GM12865 (cell line): Measurements from ENCODE around the gene NSD1.

Experiments
- DNase-seq: peaks from one replicate; pipeline ENCODE4 v3.0.0; 2010; ENCODE audit warnings: low read depth
- H3K4me3 ChIP-seq: 2 replicates; pipeline ENCODE4 v1.5.1; 2011; ENCODE audit warnings: mild to moderate bottlenecking, low read depth, low read length, control low read depth
- TF ChIP-seq, protein P1 (sequence below): IDR thresholded peaks from 2 replicates; pipeline ENCODE4 v1.5.1; 2011; ENCODE audit warnings: low read length, control low read depth, low read depth, inconsistent platforms; ENCODE audit not compliant: insufficient read depth; ENCODE audit errors: missing control alignments

NSD1 gene

DNA sequence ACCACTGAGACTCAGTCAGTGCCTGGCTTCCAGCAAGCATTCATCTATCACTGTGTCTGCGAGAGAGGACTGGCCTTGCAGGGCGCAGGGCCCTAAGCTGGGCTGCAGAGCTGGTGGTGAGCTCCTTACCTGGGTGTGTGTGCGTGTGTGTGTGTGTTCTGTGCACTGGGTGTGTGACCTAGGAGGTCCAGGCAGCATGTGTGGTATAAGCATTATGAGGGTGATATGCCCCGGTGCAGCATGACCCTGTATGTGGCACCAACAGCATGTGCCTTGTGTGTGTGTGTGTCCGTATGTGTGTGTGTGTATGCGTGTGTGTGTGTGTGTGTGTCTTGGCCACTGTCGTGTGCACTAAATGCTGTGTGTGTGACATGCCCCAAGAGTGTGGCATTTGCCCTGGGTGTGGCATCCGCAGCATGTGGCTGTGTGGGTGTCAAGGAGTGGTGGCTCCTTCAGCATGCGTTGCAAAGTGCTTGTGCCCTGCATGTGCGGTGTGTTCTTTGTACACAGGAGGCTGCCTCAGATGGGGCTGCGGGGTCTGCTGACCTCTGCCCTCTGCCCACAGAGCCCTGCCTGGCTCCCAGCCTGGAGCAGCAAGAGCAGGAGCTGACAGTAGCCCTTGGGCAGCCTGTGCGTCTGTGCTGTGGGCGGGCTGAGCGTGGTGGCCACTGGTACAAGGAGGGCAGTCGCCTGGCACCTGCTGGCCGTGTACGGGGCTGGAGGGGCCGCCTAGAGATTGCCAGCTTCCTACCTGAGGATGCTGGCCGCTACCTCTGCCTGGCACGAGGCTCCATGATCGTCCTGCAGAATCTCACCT, 43.5 kb upstream of the NSD1 start:
- TF ChIP-seq, protein P1, sequence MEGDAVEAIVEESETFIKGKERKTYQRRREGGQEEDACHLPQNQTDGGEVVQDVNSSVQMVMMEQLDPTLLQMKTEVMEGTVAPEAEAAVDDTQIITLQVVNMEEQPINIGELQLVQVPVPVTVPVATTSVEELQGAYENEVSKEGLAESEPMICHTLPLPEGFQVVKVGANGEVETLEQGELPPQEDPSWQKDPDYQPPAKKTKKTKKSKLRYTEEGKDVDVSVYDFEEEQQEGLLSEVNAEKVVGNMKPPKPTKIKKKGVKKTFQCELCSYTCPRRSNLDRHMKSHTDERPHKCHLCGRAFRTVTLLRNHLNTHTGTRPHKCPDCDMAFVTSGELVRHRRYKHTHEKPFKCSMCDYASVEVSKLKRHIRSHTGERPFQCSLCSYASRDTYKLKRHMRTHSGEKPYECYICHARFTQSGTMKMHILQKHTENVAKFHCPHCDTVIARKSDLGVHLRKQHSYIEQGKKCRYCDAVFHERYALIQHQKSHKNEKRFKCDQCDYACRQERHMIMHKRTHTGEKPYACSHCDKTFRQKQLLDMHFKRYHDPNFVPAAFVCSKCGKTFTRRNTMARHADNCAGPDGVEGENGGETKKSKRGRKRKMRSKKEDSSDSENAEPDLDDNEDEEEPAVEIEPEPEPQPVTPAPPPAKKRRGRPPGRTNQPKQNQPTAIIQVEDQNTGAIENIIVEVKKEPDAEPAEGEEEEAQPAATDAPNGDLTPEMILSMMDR = no peak
- no peak overlapping the region for H3K4me3 ChIP-seq
- DNase-seq = no peak

GRCh38 chr5:177090813-177091212, 42.8 kb upstream of the NSD1 start:
- TF ChIP-seq, protein P1 = no peak
- no peak for DNase-seq
- H3K4me3 ChIP-seq = no peak overlapping the region

- DNase-seq = no peak
- no peak overlapping the region for H3K4me3 ChIP-seq
- TF ChIP-seq, protein P1 = no peak
Observed at GRCh38 chr5:177091232-177091631, 42.3 kb upstream of the NSD1 start.

- TF ChIP-seq, protein P1 = no peak
- no peak overlapping the region for H3K4me3 ChIP-seq
- no peak for DNase-seq
Observed at GRCh38 chr5:177092178-177093081, 41.1 kb upstream of the NSD1 start.

DNA sequence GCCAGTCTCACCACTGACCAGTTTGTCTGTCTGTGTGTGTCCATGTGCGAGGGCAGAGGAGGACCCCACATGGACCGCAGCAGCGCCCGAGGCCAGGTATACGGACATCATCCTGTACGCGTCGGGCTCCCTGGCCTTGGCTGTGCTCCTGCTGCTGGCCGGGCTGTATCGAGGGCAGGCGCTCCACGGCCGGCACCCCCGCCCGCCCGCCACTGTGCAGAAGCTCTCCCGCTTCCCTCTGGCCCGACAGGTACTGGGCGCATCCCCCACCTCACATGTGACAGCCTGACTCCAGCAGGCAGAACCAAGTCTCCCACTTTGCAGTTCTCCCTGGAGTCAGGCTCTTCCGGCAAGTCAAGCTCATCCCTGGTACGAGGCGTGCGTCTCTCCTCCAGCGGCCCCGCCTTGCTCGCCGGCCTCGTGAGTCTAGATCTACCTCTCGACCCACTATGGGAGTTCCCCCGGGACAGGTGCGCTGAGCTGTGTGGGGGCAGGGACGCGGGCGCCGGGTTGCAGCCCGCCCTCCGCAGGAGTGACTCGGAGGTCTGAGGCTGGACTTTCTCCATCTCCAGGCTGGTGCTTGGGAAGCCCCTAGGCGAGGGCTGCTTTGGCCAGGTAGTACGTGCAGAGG, 40.4 kb upstream of the NSD1 start:
- TF ChIP-seq, protein P1 = no peak
- H3K4me3 ChIP-seq = no peak overlapping the region
- DNase-seq = no peak

GRCh38 chr5:177093803-177094202, 39.8 kb upstream of the NSD1 start:
- TF ChIP-seq, protein P1 = no peak
- no peak overlapping the region for H3K4me3 ChIP-seq
- no peak for DNase-seq
